ENCODE results near the gene CLEC17A.

DNA sequence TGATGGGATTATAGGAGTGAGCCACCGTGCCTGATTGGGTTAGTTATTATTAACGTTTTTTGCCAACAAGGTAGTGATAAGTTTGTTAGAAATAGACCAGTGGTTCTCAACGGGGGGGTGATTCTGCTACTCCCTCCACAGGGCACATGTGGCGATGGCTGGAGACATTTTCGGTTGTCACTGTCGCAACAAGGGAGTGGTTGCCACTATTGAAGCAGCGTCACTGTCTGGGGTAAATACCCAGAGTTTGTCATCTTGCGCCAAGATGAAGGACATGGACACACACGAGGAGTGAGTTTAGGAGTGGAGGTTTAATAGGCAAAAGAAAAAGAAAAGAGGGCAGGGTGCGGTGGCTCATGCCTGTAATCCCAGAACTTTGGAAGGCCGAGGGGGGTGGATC lies 72.8 kb downstream of the CLEC17A start:
- no peak for TF ChIP-seq POLR2AphosphoS5 (IDR thresholded peaks at IDR 0.05)
- TF ChIP-seq, protein P1, sequence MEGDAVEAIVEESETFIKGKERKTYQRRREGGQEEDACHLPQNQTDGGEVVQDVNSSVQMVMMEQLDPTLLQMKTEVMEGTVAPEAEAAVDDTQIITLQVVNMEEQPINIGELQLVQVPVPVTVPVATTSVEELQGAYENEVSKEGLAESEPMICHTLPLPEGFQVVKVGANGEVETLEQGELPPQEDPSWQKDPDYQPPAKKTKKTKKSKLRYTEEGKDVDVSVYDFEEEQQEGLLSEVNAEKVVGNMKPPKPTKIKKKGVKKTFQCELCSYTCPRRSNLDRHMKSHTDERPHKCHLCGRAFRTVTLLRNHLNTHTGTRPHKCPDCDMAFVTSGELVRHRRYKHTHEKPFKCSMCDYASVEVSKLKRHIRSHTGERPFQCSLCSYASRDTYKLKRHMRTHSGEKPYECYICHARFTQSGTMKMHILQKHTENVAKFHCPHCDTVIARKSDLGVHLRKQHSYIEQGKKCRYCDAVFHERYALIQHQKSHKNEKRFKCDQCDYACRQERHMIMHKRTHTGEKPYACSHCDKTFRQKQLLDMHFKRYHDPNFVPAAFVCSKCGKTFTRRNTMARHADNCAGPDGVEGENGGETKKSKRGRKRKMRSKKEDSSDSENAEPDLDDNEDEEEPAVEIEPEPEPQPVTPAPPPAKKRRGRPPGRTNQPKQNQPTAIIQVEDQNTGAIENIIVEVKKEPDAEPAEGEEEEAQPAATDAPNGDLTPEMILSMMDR (IDR thresholded peaks at IDR 0.05): no peak
- no peak for TF ChIP-seq POLR2A (IDR thresholded peaks at IDR 0.05)
- TF ChIP-seq EP300 (IDR thresholded peaks at IDR 0.05): no peak
